ENCODE measurements around the gene C1orf159. TPM values are rescaled to one million over a fixed set of nuclear protein-coding genes. Genes with fewer than 3 reads are reported as not detected.

The C1orf159 gene
- total and polyA plus RNA-seq, 9 of the 15 experiments (the other 6 are each of a cell fraction or from before 2014, with no cell fraction given), result 0.28 to 54.9 (median 10.6) TPM

- TF ChIP-seq, protein P1, sequence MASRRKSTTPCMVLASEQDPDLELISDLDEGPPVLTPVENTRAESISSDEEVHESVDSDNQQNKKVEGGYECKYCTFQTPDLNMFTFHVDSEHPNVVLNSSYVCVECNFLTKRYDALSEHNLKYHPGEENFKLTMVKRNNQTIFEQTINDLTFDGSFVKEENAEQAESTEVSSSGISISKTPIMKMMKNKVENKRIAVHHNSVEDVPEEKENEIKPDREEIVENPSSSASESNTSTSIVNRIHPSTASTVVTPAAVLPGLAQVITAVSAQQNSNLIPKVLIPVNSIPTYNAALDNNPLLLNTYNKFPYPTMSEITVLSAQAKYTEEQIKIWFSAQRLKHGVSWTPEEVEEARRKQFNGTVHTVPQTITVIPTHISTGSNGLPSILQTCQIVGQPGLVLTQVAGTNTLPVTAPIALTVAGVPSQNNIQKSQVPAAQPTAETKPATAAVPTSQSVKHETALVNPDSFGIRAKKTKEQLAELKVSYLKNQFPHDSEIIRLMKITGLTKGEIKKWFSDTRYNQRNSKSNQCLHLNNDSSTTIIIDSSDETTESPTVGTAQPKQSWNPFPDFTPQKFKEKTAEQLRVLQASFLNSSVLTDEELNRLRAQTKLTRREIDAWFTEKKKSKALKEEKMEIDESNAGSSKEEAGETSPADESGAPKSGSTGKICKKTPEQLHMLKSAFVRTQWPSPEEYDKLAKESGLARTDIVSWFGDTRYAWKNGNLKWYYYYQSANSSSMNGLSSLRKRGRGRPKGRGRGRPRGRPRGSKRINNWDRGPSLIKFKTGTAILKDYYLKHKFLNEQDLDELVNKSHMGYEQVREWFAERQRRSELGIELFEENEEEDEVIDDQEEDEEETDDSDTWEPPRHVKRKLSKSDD (conservative IDR thresholded peaks at IDR 0.05; ENCODE audit: low read length), result no peak
These were observed 21.6 kb upstream of the C1orf159 start (continued) for GRCh38 chr1:1137256-1138045.

DNA sequence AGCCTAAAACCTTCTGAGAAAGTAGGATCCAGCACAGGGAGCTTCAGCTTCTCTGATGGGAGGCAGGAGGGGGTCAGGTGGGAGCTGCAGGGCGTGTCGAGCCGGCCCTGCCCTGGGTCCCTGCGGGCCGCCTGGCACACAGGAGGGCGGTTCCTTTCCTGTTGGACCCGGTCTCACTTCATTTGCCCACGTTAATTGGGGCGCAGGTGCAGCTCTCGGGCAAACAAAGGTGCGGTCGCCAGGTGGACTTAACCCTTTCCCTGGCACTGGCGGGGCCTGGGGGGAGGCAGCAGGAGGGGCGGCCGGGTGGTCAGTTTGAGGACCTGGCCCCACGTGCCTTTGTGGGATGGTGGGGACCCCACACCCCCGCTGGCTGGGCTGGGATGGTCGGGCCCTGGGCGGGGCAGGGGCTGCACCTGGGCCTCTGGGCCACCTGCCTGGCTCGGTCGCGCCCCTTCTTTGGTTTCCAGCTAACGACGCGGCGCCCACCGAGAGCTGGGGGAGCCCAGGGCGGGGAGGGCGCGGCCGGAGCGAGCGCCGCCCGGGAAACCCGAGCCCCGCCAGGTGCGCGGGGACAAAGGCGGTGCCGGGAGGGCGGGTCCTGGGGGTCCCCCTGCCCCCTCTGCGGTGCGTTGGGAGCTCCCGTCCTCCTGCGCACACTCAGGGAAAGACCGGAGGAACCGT is 20.8 kb upstream of the C1orf159 start:
- Histone ChIP-seq H4K20me1 (replicated peaks; ENCODE audit: control insufficient read depth, insufficient read depth, low read length) (no peaks in the 10 kb centered on the region), H3K9me1 (ENCODE audit: control insufficient read depth, insufficient read depth, low read length) (no peaks in the 10 kb centered on the region), H3K79me2 (ENCODE audit: control insufficient read depth, insufficient read depth, low read length) (no peaks in the 10 kb centered on the region), H3K36me3 (ENCODE audit: control insufficient read depth, insufficient read depth, low read length) (no peaks in the 10 kb centered on the region), H3K4me2 (ENCODE audit: insufficient read depth, low read length) (no peak overlapping the region), H3K27me3 (ENCODE audit: control insufficient read depth in 2 of 2, insufficient read depth in 2 of 2, low read length in 2 of 2) (no peaks in the 10 kb centered on the region), H2AFZ (ENCODE audit: low read depth, low read length) (no peak overlapping the region), H3K4me3 (no peak overlapping the region), H3K9me3 (replicated peaks; ENCODE audit: control insufficient read depth, insufficient read depth, low read depth, low read length) (no peaks in the 10 kb centered on the region), H3K27ac (ENCODE audit: extremely low read depth, low read depth, low read length) (no peak overlapping the region), H3K4me1 (replicated peaks in 1 of 2; ENCODE audit: control insufficient read depth in 2 of 2, insufficient read depth in 2 of 2, low read length in 2 of 2) (peaks cover 16 to 78% of the 10 kb centered on the region in 2 experiments), H3K9ac (ENCODE audit: insufficient read depth in 1 of 2, low read depth in 2 of 2, low read length in 2 of 2) (no peak overlapping the region)
- ChIA-PET POLR2A (no interaction called here), CTCF (ENCODE audit: low intra/inter-chr PET ratio) (no interaction called here)
- FAIRE-seq, result no peak
- DNase-seq (ENCODE audit: extremely low read depth in 1 of 4, low spot score in 3 of 4), result peak in 2 of 4 experiments; percentile 56 to 59
- no TSS peak for BruUV-seq (replicated peaks)
- 67% methylated on average over 15 of the region's 48 CpGs for WGBS (ENCODE audit: insufficient coverage, low coverage, missing lambda C conversion rate)
- in situ Hi-C loops (cut with MboI) (no loop called here), intact Hi-C loops (cut with micrococcal nuclease) (no loop called here)
- ATAC-seq, result no peak
- TF ChIP-seq ZBTB17 (CRISPR knock-in tag; IDR thresholded peaks at IDR 0.05) (no peak), ARID3A (IDR thresholded peaks at IDR 0.05; ENCODE audit: borderline replicate concordance, low read depth, low read length) (no peak), COPS2 (conservative IDR thresholded peaks at IDR 0.05) (no peak), SMAD4 (CRISPR knock-in tag; conservative IDR thresholded peaks at IDR 0.05) (no peak), ZNF316 (IDR thresholded peaks at IDR 0.05) (no peak), SMARCA5 (IDR thresholded peaks at IDR 0.05) (no peak), MCM7 (IDR thresholded peaks at IDR 0.05) (no peak), NFE2 (IDR thresholded peaks at IDR 0.05; ENCODE audit: low read depth) (no peak), TAF9B (IDR thresholded peaks at IDR 0.05; ENCODE audit: partially characterized antibody) (no peak), POLR2H (tag; IDR thresholded peaks at IDR 0.05; ENCODE audit: low read depth) (no peak), NCOA4 (IDR thresholded peaks at IDR 0.05; ENCODE audit: partially characterized antibody) (no peak), ZC3H4 (CRISPR knock-in tag; IDR thresholded peaks at IDR 0.05; ENCODE audit: borderline replicate concordance) (no peak)
- TF ChIP-seq, protein P2, sequence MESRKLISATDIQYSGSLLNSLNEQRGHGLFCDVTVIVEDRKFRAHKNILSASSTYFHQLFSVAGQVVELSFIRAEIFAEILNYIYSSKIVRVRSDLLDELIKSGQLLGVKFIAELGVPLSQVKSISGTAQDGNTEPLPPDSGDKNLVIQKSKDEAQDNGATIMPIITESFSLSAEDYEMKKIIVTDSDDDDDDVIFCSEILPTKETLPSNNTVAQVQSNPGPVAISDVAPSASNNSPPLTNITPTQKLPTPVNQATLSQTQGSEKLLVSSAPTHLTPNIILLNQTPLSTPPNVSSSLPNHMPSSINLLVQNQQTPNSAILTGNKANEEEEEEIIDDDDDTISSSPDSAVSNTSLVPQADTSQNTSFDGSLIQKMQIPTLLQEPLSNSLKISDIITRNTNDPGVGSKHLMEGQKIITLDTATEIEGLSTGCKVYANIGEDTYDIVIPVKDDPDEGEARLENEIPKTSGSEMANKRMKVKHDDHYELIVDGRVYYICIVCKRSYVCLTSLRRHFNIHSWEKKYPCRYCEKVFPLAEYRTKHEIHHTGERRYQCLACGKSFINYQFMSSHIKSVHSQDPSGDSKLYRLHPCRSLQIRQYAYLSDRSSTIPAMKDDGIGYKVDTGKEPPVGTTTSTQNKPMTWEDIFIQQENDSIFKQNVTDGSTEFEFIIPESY (CRISPR knock-in tag; IDR thresholded peaks at IDR 0.05), result peak; percentile 83
